GM10248 (cell line): ENCODE data around the gene ST7.

ENCODE experiments used
- CTCF ChIA-PET: fragments of 300-600 bp; sonication (Branson Sonifier 250); formaldehyde crosslinking; extraction: SDS; loops from one replicate; lab custom pipeline; 2021; ENCODE audit warnings: antibody characterized with exemption; lab: Yijun Ruan, JAX
- POLR2A ChIA-PET: fragments of 350-650 bp; sonication (Branson Sonifier 250); formaldehyde crosslinking; extraction: SDS; loops from one replicate; lab custom pipeline; 2020; ENCODE audit warnings: antibody characterized with exemption; lab: Yijun Ruan, JAX
- DNase-seq: peaks from one replicate; pipeline ENCODE4 v3.0.0; 2012; ENCODE audit errors: extremely low spot score
- TF ChIP-seq, protein P1 (sequence below): IDR thresholded peaks from 2 replicates; pipeline ENCODE4 v1.5.1; 2012; ENCODE audit warnings: mild to moderate bottlenecking, low read depth; ENCODE audit errors: extremely low read depth, missing control alignments, control extremely low read depth

ST7 gene

GRCh38 chr7:117158941-117159697, 205.8 kb downstream of the ST7 start:
- TF ChIP-seq, protein P1, sequence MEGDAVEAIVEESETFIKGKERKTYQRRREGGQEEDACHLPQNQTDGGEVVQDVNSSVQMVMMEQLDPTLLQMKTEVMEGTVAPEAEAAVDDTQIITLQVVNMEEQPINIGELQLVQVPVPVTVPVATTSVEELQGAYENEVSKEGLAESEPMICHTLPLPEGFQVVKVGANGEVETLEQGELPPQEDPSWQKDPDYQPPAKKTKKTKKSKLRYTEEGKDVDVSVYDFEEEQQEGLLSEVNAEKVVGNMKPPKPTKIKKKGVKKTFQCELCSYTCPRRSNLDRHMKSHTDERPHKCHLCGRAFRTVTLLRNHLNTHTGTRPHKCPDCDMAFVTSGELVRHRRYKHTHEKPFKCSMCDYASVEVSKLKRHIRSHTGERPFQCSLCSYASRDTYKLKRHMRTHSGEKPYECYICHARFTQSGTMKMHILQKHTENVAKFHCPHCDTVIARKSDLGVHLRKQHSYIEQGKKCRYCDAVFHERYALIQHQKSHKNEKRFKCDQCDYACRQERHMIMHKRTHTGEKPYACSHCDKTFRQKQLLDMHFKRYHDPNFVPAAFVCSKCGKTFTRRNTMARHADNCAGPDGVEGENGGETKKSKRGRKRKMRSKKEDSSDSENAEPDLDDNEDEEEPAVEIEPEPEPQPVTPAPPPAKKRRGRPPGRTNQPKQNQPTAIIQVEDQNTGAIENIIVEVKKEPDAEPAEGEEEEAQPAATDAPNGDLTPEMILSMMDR, result no peak
- ChIA-PET CTCF (interaction anchor here (1.1 to 2.8 kb wide), 7 partner anchors 9 to 39 kb away, joined by 3 to 14 read pairs (median 6); no protein-coding TSS in a partner anchor), POLR2A (no interaction called here)
- no peak for DNase-seq

GRCh38 chr7:117163101-117163500, 209.8 kb downstream of the ST7 start:
- CTCF ChIA-PET, result interaction anchor here (1.0 kb wide), 2 partner anchors 36 to 50 kb away, joined by 3 read pairs; no protein-coding TSS in a partner anchor
- DNase-seq, result no peak
- TF ChIP-seq, protein P1, result no peak
- POLR2A ChIA-PET, result no interaction called here

DNA sequence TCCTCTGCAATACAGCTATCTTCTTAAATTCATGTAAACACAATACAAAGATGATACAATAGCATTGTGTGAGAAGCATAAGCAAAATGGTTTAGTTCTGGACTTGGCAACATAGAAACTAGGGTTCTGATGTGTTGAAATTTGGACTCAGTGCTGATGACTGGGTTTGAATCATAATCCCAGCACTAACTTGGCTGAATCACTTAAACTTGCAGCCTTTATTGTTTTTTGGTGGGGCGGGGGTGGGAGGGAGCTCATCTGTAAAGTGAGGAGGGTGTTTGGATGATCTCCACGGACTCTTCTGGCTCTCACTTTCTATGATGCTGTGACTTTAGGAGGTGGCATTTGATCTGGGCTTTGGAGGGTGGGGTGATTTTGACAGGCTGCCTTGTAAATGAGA, 211.3 kb downstream of the ST7 start:
- CTCF ChIA-PET, result interaction anchor here (0.6 to 1.6 kb wide), 7 partner anchors 8 to 48 kb away, joined by 3 to 5 read pairs (median 3); no protein-coding TSS in a partner anchor
- no peak for DNase-seq
- POLR2A ChIA-PET, result no interaction called here
- TF ChIP-seq, protein P1, result no peak

- ChIA-PET POLR2A (no interaction called here), CTCF (interaction anchor here (1.0 to 1.2 kb wide), 3 partner anchors 8 to 234 kb away, joined by 3 read pairs; no protein-coding TSS in a partner anchor)
- DNase-seq, result no peak
- TF ChIP-seq, protein P1, result no peak
These were observed 212.4 kb downstream of the ST7 start for GRCh38 chr7:117165656-117166055.

- ChIA-PET CTCF (interaction anchor here (2.3 kb wide), 1 partner anchor 11 kb away, joined by 14 read pairs; no protein-coding TSS in a partner anchor), POLR2A (interaction anchor here (0.7 kb wide), 1 partner anchor 24 kb away, joined by 3 read pairs; no protein-coding TSS in a partner anchor)
- DNase-seq, result no peak
- TF ChIP-seq, protein P1, result no peak
These were observed 216.6 kb downstream of the ST7 start for GRCh38 chr7:117169907-117170306.

DNA sequence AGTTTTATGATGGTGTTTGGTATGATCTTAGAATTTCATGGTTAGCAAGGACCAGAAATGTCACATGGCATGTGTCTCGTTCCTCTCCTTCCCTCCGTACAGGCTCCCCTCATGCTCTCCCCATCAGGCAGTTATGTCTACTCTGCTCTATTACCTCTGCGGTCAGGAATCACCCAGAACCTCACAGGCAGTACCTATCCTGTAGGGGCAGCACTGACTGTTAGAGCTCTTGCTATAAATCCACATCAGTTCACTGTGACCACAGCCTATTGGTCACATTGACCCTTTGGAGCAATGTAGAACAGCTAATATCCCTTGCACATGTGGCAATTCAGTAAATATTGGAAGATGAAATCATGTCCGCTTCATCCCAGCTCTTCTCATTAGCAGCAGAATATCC, 217.8 kb downstream of the ST7 start:
- TF ChIP-seq, protein P1, result no peak
- no peak for DNase-seq
- ChIA-PET POLR2A (no interaction called here), CTCF (no interaction called here)
